ENCODE data around the gene MYCL. TPM values are rescaled to one million over a fixed set of nuclear protein-coding genes. Genes with fewer than 3 reads are reported as not detected.

Gene MYCL
- total RNA-seq, 2 donors from 2014 or later = 0.76 to 0.77 TPM

DNA sequence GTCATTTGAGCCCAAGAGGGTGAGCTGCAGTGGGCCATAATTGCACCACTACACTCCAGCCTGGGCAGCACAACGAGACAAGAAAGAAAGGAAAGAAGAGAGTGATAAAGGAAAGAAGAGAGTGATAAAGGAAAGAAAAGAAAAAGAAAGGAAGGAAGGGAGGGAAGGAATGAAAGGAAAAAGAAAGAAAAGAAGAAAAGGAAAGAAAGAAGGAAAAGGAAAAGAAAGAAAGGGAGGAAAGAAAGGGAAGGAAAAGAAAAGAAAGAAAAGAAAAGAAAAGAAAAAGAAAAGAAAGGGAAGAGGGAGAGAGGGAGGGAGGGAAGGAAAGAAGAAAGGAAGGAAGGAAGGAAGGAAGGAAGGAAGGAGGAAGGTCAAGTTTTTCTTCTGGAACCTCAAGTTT is 36.0 kb downstream of the MYCL start:
- no peak for ATAC-seq
- intact Hi-C loops (cut with DNase I) = no loop called here
- DNase-seq = no peak

DNA sequence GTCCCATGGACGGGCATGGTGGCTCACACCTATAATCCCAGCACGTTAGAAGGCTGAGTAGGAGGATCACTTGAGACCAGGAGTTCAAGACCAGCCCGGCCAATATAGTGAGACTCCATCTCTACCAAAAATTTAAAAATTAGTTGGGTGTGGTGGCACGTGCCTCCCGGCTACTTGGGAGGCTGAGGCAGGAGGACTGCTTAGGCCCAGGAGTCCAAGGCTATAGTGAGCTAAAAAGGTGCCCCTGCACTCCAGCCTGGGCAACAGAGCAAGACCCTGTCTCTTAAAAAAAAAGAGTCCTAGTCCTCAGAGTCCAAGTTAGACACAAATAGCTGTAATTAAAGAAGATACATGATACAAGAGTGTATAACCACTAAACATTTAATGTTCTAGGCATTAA is 38.5 kb downstream of the MYCL start:
- intact Hi-C loops (cut with DNase I) = no loop called here
- DNase-seq (no peak), ATAC-seq (no peak)

DNA sequence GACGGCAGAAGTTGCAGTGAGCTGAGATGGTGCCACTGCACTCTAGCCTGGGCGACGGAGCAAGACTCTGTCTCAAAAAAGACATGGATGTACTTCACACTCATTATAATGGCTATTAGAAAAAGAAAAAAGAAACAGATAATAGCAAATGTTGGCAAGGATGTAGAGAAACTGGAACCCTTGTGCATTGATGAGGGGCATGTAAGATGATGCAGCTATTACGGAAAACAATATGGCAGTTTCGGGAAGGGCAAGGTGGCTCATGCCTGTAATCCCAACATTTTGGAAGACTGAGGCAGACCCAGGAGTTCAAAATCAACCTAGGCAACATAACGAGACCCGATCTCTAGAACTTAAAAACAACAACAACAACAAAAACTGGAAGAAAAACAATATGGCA is 40.7 kb downstream of the MYCL start:
- intact Hi-C loops (cut with DNase I) = no loop called here
- no peak for ATAC-seq
- no peak for DNase-seq

DNA sequence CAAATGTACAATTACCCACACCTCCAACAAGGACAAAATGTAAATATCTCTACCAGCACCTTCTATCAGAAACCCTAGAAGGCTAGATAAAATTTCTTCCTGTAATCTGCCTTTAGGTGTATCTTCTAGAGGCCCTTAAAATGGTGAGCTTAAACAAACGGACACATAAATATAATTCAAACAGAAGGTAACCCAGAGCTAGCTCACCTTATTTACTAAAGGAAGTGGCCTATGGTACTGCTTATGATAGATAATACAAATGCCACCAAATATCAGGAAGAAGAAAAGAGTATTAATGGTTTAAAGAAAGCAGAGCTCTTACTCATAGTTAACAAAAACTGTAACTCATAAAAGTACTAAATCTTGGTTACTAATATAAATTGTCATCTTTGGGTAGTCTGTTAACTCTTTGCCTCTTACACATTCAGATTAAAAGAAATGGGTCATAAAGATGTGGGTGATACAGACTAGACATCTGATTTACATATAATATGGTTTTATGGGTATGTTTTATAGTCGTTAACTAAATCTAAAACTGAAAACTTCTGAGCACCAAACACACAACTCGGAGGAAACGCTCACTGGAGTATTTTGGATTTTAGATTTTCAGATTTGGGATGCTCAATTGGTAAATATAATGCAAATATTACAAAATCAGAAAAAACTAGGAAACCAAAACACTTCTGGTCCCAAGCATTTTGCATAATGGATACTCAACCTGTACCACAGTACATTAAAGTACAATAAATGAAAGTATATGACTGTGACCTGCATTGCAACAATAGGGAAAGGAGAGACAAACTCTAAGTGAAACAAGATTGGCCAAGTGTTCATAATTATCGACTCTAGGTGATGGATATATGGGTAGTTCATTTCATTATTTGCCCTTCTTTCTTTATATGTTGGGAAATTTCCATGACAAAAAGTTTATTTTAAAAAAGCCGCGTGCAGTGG is 41.6 kb downstream of the MYCL start:
- intact Hi-C loops (cut with DNase I) = no loop called here
- no peak for ATAC-seq
- no peak for DNase-seq

DNA sequence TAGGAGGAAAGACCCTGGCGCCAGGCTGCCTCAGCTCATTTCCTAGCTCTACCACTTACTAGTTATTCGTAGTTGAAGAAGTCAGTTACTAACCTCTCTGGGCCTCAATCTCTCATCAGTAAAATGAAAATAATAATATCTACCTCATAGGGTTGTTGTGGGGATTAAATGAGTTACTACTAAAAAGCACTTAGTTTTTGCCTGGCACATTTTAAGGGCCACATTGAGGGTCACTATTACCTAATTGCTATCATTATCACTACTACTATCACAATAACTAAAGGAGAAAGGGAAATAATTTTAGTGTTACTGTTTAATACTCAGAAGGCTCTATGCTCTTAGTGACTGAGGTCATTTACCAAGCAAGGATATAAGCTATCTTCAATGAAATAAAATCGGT is 43.4 kb downstream of the MYCL start:
- DNase-seq (no peak), ATAC-seq (no peak)
- intact Hi-C loops (cut with DNase I) = no loop called here

DNA sequence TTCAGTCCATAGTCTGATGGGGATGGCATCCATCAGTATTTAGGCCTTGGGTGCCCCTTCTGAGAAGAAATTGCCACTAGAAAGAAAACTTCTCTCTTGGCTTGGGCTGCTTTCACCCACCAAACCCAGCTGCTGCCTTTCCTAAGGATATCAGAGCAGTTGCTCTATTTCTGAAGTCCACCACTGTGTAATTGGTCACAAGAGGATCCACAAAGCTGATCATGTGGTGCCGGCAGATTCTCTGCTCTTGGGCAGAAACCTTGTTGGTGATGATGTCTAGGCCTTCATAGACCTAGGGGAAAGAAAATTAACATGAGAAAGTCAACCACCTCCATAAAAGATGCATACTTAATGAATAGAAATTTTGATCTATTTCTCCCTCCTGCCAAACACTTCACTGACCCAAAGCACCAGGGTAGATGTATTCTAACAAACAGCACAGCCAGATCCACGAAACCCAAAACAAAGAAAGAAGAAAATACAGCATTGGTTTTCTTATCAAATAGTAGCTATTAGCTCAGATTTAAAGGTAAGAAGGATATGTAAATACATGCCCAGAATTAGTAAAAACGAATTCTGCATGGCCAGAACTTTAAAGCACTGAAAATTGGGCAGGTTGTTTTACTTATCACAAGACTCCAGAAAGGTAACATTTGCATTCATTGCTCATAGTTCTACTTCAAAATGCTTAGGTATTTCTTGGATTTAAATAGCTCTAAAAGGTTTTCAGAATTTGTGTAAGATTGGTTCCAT is 44.4 kb downstream of the MYCL start:
- no peak for ATAC-seq
- intact Hi-C loops (cut with DNase I) = no loop called here
- no peak for DNase-seq

DNA sequence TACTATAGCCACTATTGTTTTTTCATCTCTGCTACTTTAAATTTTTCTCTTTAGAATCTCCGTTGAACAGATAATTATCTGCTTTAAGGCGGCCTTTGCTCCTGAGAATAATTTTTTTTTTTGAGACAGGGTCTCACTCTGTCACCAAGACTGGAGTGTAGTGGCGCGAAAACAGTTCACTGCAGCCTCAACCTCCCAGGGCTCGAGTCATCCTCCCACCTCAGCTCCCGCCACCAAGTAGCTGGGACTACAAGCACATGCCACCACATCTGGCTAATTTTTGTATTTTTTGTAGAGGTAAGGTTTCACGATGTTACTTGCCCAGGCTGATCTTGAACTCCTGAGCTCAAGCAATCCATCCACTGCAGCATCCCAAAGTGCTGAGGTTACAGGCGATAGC is 47.0 kb downstream of the MYCL start:
- intact Hi-C loops (cut with DNase I) = no loop called here

DNA sequence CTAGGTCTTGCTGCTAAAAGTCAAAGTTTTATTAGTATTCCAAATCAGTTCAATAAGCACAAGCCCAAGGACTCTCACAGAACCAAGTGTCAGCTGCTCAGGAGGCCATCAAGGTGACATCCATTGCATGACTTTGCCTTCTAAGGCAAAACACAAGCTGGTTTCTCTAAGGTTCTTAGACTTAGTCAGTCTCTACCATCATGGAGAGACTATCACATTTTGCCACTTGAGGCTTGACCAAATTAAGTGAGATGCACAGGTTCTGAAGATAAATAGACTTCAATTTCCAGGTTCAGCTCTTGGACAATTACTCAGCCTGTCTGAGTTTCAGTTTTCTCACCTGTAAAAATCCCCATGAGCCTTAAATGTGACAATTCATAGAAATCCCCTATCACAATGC is 47.4 kb downstream of the MYCL start:
- no peak for ATAC-seq
- no peak for DNase-seq
- intact Hi-C loops (cut with DNase I) = no loop called here

More for the DNA sequence above, 47.0 kb downstream of the MYCL start:
- ATAC-seq (no peak), DNase-seq (no peak)

DNA sequence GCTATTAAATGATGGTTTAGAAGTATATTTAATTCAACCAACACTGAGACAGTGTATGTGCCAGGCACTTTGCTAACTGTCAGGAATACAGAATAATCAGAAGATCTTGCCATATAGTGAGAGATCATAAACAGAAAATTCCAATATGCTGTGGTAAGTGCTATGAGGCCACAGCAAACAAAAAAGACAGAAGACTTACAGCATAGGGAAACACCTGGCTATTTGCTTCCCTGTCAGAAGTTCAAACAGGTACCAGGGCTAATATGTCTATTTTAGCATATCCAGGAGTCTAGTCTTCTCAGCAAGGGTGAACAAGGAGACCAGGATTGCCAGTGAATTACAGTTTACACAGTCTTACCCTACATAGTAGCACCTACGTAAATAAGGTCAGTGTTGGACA is 48.8 kb downstream of the MYCL start:
- intact Hi-C loops (cut with DNase I) = no loop called here
- no peak for DNase-seq
- ATAC-seq = no peak

DNA sequence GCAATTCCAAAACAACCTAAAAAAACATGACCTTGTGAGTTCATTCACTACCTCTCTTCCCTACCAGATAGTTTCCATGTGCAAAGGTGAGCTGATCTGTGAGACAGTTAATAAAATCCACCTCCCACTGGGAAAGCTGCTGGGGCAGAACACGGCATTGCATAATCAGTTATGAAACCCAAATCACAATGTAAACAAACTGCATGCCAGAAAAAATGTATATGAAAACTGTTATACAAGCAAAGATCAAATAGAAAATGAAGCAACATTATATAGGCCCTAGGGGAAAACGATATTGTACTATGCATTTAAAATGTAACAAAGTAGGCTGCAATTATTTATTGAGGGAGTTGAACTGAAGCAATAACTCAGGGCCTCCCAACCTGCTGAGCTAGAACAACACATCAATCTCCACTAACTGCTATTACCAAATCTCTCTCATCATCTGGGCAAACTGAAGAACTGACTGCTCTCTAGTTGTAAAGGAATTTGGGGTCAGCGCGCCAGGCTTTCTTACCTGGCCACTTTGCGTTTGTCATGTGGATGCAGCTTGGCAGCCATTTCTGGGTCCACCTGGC is 49.4 kb downstream of the MYCL start:
- no peak for DNase-seq
- ATAC-seq = no peak
- intact Hi-C loops (cut with DNase I) = no loop called here

DNA sequence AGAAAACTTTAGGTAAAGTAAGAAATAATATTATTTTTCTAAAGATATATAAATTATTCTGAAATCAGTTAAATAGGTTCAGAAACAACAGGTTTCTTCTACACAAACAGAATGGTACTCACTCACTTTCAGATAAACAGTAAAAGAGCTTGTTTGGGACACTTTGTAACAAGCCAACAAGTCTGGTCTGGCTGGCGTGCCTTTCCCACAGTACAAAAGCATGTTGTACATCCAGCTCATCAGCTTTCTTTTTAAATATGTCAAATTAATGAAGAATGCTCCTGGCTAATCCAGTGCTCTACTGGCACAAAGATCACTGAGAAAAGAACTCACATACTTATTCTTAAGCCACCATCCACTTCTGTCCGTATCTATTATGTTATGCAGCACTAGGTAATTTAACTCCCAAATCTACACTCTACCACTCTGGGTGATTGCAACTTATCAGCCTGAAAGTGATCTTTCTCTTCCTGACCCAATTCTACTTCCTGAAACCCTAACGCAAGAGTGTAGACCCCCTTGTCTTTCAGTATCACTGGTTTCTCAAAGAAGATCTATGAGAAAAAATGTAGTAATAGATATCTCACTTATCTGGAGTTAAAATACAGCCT is 51.0 kb downstream of the MYCL start:
- intact Hi-C loops (cut with DNase I) = no loop called here

DNA sequence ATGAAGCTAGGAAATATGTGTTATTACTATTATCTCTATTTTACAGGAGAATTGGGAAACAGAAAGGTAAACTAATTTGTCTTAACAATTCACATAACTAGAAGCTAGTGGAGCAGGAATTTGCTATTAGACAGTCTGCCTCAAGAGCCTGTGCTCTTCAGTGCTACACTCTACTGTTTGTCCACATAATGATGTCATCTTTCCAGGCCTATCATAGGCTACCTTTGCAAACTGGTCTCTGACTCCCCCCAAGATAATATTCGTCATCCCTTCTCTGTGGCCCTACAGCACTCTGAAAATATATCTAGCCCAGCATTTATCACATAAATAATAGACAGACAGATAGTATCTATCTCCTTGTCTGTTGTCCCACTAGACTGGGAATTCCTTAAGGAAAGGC is 52.5 kb downstream of the MYCL start:
- intact Hi-C loops (cut with DNase I) = no loop called here
- ATAC-seq = no peak

More for the DNA sequence above, 51.0 kb downstream of the MYCL start:
- ATAC-seq = no peak
- DNase-seq = no peak

DNA sequence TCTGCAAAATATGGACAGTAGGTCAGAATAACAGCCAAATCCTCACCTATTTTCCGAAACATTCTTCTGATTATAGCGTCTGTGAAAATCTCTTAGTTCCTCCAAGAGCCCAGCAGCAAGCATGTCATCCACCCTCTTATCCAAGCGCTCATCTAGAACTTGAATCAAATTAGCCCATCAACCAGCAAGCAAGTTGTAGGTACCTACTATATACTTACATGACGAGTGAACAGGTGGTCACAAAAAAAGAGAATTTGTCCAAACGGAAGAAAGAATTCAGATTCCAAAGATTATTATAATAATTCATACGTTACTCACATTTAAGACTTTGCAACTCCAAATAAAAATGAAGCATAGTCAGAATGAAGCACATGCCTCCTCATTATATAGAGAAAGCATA is 53.8 kb downstream of the MYCL start:
- no peak for DNase-seq
- intact Hi-C loops (cut with DNase I) = no loop called here
- no peak for ATAC-seq

More for the DNA sequence above, 52.5 kb downstream of the MYCL start:
- DNase-seq = no peak

DNA sequence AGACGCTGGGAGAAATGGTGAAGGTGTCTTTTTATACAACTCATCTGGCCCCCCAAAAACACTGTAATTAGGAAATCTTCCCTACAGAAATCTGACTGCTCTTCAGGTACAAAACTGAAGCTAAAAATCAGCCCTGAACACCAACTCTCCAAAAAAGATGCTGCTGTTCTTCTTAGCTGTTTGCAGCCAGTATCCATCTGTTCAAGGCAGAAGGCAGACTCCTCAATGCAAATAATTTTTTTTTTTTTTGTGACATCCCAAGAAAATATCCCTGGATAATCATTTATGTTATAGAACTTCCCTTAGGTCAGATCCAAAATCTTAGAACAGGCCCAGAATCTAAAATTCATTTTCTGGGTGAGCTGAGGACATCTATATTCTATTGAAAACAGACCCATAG is 54.9 kb downstream of the MYCL start:
- ATAC-seq (no peak), DNase-seq (no peak)
- intact Hi-C loops (cut with DNase I) = no loop called here

DNA sequence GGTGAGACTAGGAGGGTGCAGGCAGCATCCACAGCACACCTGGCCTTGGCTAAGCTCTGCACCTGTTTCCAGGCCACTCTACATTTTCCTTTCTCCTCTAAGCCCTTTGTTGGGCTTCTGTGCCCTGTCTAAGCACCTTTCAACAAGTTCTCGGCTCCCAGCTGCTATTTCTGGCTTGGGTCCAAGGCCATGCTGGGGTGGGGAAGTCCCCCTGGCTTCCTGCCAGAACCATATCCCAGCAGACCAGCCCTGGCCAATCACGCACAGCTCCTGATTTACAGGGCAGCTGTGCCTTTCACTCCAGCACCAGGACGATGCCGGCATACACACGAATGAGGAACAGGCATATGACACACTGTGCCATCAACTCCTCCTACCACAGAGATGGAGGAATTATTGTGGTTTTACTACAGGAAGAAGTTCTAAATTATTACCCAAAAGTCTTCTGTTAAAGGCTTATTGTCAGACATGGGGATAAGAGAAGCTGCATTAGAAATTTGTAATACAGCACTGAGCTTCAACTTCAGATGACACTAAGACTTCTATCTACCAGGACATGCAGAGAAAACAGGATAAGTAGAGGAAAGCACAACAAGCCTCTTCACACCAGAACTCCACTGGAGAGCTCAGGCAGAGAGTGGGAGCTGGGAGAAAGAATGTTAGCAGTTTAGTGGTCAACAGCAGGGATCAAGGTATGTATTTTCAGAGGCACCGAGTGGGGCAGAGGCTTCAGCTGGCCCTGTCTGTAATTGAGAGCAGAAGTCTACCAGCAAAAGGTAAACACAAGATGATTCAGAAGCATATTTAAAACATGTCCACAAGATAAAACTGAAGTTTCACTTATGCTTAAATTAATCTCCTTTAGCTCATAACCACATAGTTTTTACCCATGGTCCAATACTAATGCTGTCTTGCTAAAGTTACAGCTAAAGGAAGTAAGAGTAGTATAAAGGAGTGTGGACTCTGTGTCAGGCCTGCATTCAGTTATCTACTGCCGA is 55.8 kb downstream of the MYCL start:
- ATAC-seq = peak; percentile 94 to 96
- DNase-seq = peak; percentile 86
- intact Hi-C loops (cut with DNase I) = no loop called here

All from left cardiac atrium (tissue), 4 donors.